Liver (tissue), 3 donors: ENCODE results near the gene FNBP1.

Source experiments
- EGR1 ChIP-seq, 2 donors: IDR thresholded peaks; 2 replicates each; pipeline ENCODE4 v1.6.1; 2016 to 2018; ENCODE audit warnings: antibody characterized with exemption in 2 of 2, low read depth in 2 of 2
- FOXA1 ChIP-seq: IDR thresholded peaks from 2 replicates; pipeline ENCODE4 v1.6.1; 2016; ENCODE audit warnings: antibody characterized with exemption
- FOXA2 ChIP-seq: IDR thresholded peaks from 2 replicates; pipeline ENCODE4 v1.6.1; 2016; ENCODE audit warnings: antibody characterized with exemption
- GABPA ChIP-seq, 2 donors: IDR thresholded peaks in 1 of 2; conservative IDR thresholded peaks in 1 of 2; 2 replicates each; pipeline ENCODE4 v1.6.1; 2016; ENCODE audit warnings: antibody characterized with exemption in 2 of 2, mild to moderate bottlenecking in 1 of 2, moderate library complexity in 1 of 2
- JUND ChIP-seq, 2 donors: IDR thresholded peaks; 2 replicates each; pipeline ENCODE4 v1.6.1; 2016; ENCODE audit warnings: antibody characterized with exemption in 2 of 2
- RAD21 ChIP-seq, 2 donors: IDR thresholded peaks; 2 replicates each; pipeline ENCODE4 v1.6.1; 2016; ENCODE audit warnings: antibody characterized with exemption in 2 of 2, mild to moderate bottlenecking in 2 of 2
- SP1 ChIP-seq: IDR thresholded peaks from 2 replicates; pipeline ENCODE4 v1.6.1; 2018; ENCODE audit warnings: antibody characterized with exemption, mild to moderate bottlenecking
- TAF1 ChIP-seq: conservative IDR thresholded peaks from 2 replicates; pipeline ENCODE4 v1.6.1; 2016; ENCODE audit warnings: antibody characterized with exemption, mild to moderate bottlenecking
- YY1 ChIP-seq: IDR thresholded peaks from 2 replicates; pipeline ENCODE4 v1.6.1; 2016; ENCODE audit warnings: antibody characterized with exemption, mild to moderate bottlenecking
- TF ChIP-seq, protein P1 (sequence below): IDR thresholded peaks from 2 replicates; pipeline ENCODE4 v1.6.1; 2016; ENCODE audit warnings: antibody characterized with exemption, mild to moderate bottlenecking
- TF ChIP-seq, protein P2 (sequence below): fragments of 150-350 bp; IDR thresholded peaks from 2 replicates; pipeline ENCODE4 v1.5.1; 2017; ENCODE audit warnings: improper control_type of control experiment, low read depth, low read length; ENCODE audit not compliant: missing input control
- TF ChIP-seq, protein P3 (sequence below): IDR thresholded peaks from 2 replicates; pipeline ENCODE4 v1.6.1; 2016; ENCODE audit warnings: antibody characterized with exemption
- TF ChIP-seq, protein P4 (sequence below): IDR thresholded peaks from 2 replicates; pipeline ENCODE4 v1.6.1; 2016; ENCODE audit warnings: antibody characterized with exemption
- donor health status: healthy.
- donor health status: healthy.

DNA sequence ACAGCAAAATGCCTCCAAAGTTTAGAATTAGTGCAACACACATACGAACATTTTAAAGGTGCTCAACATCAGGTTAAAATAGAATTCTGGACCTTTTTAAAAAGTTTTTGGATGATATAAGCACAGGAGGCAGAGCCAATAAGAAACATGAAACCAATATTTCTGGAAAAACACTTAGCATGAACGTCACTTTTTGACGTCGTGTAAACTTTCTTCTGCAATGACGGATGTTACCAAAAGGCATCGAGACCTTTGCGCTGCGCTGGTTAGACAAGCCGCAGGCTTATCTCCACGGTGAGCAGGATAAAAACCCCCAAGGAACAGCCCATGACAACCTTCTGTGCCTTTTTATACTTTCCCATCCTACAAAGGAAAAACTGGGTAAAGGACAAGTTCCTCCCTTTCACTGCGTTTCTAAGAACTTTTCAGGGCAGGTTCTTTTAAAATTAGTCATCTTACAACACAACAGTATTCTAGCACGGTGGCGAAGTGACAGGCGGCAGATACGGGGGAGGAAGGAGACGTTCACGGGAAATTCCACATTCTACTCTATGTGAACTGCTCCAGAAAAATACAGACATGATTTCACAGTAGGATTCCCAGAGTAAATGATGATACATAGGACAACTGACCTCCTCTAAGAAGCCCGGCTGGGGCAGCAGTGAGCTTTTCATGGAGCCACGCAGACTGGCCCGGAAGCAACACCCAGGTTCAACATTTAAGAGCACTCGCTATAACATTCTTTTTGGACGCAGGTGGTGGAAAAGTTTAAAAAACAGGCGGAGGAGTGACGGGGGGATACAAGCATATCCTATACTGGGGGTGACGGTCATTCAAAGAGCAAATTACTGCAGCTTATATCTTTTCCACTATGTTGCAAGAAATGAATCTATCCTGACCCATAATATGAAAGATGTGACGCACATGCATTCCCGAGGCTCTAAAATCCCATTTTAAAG is 155.4 kb downstream of the FNBP1 start:
- TF ChIP-seq, protein P1, sequence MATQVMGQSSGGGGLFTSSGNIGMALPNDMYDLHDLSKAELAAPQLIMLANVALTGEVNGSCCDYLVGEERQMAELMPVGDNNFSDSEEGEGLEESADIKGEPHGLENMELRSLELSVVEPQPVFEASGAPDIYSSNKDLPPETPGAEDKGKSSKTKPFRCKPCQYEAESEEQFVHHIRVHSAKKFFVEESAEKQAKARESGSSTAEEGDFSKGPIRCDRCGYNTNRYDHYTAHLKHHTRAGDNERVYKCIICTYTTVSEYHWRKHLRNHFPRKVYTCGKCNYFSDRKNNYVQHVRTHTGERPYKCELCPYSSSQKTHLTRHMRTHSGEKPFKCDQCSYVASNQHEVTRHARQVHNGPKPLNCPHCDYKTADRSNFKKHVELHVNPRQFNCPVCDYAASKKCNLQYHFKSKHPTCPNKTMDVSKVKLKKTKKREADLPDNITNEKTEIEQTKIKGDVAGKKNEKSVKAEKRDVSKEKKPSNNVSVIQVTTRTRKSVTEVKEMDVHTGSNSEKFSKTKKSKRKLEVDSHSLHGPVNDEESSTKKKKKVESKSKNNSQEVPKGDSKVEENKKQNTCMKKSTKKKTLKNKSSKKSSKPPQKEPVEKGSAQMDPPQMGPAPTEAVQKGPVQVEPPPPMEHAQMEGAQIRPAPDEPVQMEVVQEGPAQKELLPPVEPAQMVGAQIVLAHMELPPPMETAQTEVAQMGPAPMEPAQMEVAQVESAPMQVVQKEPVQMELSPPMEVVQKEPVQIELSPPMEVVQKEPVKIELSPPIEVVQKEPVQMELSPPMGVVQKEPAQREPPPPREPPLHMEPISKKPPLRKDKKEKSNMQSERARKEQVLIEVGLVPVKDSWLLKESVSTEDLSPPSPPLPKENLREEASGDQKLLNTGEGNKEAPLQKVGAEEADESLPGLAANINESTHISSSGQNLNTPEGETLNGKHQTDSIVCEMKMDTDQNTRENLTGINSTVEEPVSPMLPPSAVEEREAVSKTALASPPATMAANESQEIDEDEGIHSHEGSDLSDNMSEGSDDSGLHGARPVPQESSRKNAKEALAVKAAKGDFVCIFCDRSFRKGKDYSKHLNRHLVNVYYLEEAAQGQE = no peak
- no peak for TF ChIP-seq FOXA1
- TF ChIP-seq, protein P2, sequence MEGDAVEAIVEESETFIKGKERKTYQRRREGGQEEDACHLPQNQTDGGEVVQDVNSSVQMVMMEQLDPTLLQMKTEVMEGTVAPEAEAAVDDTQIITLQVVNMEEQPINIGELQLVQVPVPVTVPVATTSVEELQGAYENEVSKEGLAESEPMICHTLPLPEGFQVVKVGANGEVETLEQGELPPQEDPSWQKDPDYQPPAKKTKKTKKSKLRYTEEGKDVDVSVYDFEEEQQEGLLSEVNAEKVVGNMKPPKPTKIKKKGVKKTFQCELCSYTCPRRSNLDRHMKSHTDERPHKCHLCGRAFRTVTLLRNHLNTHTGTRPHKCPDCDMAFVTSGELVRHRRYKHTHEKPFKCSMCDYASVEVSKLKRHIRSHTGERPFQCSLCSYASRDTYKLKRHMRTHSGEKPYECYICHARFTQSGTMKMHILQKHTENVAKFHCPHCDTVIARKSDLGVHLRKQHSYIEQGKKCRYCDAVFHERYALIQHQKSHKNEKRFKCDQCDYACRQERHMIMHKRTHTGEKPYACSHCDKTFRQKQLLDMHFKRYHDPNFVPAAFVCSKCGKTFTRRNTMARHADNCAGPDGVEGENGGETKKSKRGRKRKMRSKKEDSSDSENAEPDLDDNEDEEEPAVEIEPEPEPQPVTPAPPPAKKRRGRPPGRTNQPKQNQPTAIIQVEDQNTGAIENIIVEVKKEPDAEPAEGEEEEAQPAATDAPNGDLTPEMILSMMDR = no peak
- no peak for TF ChIP-seq TAF1
- TF ChIP-seq FOXA2 = no peak
- TF ChIP-seq, protein P3, sequence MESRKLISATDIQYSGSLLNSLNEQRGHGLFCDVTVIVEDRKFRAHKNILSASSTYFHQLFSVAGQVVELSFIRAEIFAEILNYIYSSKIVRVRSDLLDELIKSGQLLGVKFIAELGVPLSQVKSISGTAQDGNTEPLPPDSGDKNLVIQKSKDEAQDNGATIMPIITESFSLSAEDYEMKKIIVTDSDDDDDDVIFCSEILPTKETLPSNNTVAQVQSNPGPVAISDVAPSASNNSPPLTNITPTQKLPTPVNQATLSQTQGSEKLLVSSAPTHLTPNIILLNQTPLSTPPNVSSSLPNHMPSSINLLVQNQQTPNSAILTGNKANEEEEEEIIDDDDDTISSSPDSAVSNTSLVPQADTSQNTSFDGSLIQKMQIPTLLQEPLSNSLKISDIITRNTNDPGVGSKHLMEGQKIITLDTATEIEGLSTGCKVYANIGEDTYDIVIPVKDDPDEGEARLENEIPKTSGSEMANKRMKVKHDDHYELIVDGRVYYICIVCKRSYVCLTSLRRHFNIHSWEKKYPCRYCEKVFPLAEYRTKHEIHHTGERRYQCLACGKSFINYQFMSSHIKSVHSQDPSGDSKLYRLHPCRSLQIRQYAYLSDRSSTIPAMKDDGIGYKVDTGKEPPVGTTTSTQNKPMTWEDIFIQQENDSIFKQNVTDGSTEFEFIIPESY = no peak
- TF ChIP-seq GABPA (IDR thresholded peaks at IDR 0.05 in 1 of 2, conservative IDR thresholded peaks at IDR 0.05 in 1 of 2) = no peak
- no peak for TF ChIP-seq JUND (IDR thresholded peaks at IDR 0.05)
- TF ChIP-seq, protein P4, sequence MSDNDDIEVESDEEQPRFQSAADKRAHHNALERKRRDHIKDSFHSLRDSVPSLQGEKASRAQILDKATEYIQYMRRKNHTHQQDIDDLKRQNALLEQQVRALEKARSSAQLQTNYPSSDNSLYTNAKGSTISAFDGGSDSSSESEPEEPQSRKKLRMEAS = no peak
- TF ChIP-seq YY1 = no peak
- no peak for TF ChIP-seq RAD21 (IDR thresholded peaks at IDR 0.05)
- TF ChIP-seq EGR1 (IDR thresholded peaks at IDR 0.05; ENCODE audit: low read depth in 2 of 2) = no peak
- TF ChIP-seq SP1 = no peak
